ENCODE results near the gene SFRP4.
"Not testable (repeated sequence)": the region's sequence is repeated elsewhere in the genome, so short reads cannot be mapped to it uniquely, and the experiment has no call there.

SFRP4 gene

DNA sequence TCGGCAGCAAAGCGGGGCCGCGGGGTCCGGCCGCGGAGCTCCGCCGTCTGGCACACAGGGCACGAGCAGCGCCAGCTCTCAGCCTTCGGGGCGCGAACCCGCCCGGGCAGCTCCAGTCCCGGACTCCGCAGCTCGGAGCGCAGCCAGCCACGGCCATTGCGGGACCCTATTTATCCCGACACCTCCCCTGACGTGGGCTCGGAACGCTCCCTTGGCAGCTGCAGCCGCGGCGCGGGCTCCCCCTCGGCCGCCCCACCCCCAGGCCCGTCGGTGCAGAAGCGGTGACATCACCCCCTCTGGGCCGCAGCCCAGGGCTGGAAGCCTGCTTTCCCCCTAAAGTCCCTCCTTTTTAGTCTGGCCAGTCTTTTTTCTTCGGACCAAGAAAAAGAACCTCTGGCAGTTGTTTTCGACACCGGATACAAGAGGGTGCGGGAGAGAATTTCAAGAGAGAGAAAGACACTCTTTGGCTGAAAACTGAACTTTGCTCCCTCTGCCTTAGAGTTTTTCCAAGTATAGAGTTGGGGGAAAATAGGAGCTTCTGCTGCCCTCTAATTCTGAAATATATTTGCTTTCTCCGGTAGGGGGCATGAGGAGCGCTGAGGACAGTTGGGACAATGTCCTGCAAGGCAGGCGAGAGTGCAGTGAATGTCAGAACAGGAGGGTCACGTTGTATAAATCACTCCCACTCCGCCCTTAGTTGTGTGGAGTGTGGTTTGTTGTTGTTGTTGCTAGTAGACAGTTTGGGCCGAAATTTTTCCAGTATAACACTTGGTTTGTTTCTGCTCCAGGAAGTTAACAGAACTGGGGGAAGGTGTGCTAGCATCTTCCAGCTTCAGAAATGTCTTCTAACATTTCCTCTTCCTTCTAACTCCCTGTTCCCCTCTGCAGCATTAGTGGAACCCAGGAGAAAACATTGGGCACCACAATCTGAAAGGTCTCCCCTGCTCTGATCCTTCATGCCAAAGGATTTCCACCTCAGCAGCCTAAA is at the start of gene SFRP4:
TSS of gene SFRP4 (minus strand) at position 145 of the 988 bp plus-strand sequence. CDS start 280 bp downstream, outside the sequence.
- DNase-seq, result peak; percentile 41

DNA sequence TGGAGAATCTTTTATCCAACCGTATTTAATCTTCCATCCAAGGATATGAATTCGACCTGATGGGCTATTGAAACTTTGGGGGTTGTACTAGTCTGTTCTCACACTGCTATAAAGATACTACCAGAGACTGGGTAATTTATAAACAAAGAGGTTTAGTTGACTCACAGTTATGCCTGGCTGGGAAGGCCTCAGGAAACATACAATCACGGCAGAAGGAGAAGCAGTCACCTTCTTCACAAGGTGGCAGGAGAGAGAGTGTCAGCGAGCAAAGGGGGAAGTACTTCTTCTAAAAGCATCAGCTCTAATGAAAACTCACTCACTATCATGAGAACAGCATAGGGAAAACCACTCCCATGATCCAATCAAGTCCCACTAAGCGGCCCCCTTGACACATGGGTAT is 47.6 kb upstream of the SFRP4 start:
- no peak for DNase-seq

DNA sequence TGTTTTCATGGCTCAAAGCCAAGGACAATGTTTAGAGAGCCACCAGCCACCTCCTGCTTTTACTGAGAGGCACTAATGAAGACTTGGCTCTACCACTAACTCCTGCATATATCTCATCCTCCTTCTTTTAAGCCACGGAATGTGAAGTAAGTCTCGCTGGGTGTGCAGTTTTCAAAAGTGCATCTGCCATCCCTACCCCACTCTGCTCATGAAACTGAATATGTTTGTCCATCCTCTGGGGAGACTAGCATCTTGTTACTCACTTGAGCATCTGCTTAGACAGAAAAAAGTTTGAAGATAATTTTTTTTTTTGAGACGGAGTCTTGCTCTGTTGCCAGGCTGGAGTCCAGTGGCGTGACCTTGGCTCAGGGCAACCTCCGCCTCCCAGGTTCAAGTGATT is 44.6 kb upstream of the SFRP4 start:
- no peak for DNase-seq

DNA sequence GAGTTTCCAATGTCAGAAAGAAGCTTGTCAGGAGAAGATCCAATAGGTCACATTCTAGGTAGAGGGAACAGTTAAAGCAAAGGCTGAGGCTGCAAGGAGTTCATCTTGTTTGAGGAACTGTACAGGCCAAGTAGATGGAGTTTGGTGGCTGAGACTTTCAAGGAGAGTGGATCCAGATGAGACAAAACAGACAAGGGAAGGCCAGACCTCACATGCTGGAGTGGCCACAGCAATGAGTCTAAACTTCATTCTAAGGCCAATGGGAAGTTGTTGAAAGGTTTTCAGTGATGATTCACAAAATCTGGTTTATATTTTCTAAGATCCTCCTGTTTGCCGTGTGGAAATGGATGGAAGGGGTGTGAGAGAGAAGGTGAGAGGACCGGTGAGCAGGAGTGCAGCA is 43.9 kb upstream of the SFRP4 start:
- no peak for DNase-seq

DNA sequence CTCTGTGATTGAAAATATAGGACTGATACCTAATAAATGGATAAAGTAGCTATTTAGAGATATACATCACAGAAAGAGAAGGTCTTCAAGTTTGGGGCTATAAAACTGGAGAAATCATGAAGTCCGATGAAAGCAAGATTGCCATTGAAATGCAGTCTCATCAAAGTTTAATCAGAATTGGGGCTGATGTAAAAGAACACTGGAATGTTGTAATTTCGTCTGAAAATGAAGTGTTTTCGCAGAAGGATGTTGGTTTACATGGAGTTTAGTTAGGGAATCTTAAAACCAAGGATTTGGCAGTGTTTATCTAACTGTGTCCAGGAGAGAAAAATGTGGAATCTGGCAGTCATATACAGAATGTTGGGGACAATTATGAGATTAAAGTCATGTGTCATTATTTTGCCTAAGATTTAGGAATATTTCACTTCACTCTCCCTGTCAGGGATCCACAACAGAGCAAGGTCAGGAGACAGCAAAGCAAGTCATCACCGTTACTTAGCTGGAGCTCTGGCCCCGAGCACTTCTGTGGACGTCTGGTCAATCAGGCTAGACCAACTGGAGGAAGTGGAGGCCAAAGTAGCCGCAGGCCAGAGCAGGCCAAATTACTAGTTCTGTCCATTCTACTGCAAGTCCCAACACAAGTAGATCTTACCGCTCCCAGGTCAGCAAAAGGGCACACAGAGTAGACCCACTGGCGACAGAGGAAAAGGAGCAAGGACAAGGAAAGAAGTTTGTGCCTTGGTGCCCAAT is 40.8 kb upstream of the SFRP4 start:
- DNase-seq, result no peak

DNA sequence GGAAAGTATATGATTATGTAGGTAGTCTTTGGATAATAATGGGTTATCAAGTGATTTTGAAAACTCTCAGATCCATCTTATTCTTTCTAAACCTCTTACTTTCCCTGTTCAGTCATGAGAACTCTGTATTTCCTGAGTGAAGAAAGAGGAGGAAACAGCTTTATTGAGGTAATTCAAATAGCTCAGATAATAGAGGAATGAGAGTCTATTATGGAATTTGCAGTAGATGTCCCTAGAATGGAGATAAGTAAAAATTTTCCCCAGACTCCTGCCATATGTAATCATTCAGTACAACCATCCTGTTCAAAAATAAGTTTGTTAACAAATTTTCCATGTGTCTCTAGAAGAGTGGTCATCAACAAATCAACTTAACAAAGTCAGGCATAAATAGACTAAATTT is 40.2 kb upstream of the SFRP4 start:
- no peak for DNase-seq

DNA sequence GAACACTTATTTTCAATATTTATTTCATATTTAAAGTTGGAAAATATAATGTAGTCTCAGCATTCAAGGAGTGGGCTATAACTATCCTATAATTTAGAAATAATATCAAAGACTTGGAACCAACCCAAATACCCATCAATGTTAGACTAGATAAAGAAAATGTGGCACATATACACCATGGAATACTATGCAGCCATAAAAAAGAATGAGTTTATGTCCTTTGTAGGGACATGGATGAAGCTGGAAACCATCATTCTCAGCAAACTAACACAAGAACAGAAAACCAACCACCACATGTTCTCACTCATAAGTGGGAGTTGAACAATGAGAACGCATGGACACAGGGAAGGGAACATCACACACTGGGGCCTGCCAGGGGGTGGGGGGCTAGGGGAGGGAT is 37.6 kb upstream of the SFRP4 start:
- DNase-seq, result not testable (repeated sequence)

DNA sequence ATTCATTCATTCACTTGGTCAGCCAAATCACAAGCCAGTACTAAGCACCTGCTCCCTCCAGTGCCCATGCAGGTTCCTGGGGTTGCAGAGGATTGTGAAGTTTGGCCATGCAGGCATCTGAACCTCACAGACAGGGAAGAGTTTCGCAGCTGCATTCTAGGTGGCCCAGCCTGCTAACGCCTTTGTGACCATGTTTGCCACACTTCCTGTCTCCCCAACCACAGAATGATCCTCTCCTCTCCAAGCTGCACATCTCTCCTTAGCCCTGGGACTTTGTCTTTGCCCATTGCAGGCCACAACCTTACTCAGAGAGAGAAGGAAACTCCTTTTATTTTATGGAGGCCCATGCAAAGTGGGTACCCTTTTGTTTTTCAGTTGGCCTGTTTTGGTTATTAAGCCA is 35.6 kb upstream of the SFRP4 start:
- DNase-seq, result no peak

DNA sequence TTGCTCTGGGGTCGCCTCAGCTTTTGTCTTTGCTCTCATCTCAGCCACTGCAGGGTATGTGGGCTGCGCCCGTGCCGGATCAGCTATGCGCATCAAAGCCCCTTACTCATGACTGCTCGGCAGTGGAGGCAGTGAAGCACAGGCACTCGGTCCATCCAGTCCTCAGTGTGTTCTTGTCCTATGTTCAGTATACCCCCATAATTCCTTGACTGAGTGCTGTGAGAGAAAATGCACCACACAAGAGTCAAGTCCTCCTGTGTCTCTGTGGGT is 31.3 kb upstream of the SFRP4 start:
- no peak for DNase-seq

DNA sequence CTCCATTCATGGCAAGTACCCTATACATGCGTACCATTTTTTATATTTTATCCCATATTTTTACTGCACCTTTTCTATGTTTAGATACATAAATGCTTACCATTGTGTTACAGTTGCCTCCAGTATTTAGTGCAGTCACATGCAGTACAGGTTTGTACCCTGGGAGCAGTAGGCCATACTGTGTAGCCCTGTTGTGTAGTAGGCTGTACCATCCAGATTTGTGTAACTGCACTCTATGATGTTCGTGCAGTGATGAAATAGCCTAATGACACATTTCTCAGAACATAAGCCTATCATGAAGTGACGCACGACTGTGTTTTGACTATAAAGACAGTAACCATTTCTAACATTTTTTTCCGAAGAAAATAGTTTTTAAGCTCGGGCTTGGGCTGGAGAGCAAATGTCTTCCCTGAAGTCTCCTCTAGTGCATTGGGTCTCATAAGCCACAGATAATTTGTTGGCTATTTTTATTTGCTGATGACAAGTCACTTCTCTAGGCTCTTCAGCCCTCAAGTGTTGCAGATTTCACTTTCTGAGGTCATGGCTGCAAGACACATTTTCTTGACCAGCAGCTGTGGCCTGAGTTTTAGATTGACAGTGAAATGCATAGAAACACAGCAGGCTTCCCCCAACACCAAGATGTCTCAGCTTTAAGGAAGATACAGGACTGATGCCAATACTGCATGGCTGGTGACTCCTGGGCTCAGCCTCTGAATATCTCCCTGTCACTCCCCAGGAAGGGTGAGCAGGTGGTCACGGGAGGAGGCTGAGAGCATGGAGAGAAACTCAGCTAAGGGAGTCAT is 30.7 kb upstream of the SFRP4 start:
- DNase-seq, result no peak

DNA sequence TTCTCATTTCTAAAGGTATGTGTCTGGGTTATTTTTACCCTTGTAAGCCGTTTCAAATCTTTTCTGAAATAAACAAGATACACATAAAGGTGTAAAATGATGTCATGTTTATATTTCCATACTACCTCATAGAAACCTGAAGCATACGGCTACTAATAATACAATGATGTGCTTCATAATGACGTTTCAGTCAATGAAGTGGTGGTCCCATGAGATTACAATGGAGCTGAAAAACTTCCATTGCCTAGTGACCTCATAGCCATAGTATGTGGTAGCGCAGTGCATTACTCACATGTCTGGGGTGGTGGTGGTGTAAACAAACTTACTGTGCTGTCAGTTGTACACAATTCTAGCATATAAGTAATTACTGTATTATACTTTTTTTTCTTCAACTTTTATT is 28.7 kb upstream of the SFRP4 start:
- DNase-seq, result no peak

DNA sequence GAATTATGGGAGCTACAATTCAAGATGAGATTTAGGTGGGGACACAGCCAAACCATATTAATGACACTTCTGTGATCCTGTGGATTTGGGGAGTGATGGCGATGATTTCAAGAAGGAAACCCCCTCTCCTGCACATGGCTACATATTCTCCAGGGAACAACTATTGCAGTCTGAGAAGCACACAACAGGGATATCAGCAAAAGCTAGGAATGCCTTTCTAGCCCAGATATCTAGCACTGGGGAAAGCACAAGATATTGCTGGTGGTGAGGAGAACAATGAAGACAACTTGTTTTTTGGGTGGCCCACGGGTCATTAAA is 28.1 kb upstream of the SFRP4 start:
- no peak for DNase-seq

DNA sequence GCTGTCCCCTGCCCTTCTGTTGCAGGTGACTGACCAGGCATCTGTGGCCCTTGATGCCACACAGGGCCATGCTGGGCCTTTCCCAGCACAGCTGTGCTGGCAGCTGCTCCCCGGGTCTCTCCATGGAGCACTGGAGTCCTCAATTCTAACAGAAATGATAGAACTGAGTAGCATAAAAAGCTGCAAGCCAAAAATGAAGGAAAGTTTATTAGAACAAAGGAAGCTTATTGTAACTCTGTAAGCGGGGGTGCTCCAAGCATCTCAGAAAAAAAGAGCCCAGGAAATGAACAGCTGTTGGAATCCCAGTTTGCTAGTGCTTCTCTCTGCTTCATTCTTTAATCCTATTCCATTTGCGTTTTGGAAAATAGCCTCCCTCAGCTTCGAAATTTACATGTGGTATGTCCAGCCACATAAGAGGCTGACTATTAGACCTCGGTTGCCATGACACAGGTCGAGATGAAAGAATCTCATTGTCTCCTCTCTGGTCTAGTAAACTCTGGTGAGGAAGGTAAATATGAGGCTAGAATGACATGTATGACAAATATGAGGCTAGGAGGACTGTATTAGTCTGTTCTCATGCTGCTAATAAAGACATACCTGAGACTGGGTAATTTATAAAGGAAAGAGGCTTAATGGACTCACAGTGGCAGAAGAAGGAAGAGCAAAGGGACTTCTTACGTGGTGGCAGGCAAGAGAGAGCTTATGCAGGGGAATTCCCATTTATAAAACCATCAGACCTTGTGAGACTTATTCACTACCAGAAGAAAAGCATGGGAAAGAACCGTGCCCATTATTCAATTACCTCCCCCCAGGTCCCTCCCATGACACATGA is 27.5 kb upstream of the SFRP4 start:
- no peak for DNase-seq

DNA sequence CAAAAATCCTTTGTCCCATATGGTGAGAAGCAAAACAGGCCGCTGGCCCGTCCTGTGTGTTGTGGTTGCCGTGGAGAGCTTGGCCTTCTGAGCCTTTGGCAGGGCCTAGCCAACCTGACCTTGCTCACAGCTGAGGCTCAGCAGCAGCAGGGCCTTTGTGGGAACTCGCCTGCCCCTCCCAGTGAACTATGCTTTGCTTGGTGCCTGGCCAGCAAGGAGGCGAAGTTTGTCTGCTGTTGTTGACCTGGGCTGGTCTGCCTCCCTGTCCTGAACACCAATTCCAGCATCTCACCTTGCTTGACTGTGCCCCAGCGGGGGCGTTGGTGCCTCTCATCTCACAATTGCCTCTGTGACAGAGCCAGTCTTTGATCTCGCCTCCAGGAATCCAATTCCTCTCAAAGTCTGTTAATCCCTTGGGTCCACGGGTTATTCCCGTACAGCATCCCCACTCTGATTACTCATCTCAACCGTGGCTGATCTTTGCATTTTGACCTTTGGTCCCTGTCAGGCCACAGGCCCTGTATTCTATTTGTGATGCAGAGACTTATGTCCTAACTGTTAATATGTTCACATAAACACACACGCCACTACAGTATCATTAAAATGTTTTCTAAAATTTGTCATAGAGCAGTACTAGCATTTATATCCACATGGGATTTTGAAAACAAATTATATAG is 26.5 kb upstream of the SFRP4 start:
- DNase-seq, result no peak

DNA sequence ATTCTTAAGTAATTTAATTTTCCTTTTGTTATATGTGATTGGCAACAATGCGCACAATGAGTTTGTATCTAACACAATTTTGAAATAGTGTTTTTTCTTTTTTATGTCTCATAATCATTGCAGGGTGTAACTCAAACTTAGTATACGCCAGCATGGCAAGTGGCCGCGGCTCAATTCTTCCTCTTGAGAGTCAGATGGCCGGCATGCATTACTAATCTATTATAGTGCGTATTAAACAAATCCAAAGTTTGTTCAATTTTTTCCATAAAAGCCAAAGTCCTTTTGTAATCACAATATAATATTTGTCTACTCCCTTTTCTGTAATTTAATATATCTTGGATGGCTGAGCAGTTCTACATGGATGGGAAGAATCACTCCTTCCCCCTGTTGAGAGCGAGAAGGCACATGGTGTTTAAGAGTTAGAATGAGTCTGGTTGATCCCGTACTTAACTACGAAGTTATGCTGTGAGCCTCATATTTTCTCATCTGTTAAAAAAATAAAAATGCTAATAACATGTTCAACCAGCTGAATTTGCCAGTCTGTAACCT is 16.5 kb upstream of the SFRP4 start:
- no peak for DNase-seq

DNA sequence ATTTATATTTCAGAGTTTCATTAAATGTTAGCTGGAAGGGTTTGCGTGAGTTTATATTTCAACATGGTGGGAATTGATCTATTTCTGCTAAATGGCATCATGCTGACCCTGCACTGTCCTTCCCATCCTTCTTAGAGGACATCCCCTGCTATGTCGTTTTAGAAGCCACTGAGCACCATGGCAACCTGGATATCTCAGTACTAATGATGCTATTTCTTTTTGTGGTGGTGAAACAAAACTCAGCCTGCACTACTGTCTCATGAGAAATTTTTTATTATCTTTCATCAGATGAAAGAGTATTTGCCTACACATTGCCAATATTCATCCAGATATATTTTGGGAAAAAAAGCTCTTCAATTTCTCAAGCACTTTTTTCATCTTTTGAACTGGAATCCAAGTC is 15.9 kb upstream of the SFRP4 start:
- no peak for DNase-seq

DNA sequence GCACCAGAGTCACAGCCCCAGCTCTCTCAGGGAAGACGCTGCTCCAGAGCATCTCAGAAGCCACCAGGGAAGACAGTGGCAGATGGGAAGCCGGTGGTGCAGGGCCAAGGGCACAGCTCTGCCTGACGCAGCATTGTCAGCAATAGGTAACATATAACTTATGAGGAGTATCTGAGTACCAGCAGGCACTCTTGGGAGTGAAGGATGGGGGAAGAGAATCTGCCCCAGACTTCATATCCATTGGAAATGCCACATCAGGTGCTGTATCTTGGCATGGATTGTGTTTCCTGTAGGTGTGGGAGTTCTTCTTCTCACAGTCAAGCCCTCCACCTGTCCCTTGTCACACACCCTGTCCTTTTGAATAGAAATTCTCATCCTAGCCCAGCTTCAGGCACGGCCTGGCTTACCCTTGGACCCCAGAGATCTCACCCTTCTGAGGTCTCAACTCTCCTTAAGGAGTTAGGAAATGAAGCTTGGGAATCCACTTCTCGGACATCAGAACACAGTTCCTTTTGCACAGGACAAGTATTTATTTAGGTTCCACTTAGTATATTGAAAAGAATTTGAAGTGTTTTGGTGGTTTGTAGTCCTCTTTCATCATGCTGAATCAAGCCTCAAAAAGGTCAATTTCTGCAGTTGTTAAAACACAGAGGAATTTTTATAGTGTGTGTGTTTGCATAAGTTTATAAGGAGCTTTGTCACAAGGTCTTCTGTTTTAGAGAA is 13.8 kb upstream of the SFRP4 start:
- no peak for DNase-seq

DNA sequence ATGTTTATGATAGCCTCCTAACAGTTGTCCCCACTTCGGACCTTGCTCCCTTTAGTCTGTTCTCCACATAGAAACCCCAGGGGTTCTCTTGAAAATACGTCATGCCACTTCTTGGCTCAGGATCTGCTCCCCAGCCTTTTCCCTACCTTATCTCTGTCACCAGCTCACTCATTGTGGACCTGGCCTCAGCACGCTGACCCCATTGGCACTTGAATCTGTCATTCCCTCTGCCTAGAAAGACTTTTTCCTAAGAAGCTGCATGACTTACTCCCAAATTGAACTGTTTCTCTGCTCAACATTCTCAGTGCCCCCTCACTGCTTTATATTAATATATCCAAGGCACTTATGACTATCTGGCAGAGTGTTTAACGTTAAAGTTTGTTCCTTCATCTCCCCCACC is 12.3 kb upstream of the SFRP4 start:
- DNase-seq, result no peak

DNA sequence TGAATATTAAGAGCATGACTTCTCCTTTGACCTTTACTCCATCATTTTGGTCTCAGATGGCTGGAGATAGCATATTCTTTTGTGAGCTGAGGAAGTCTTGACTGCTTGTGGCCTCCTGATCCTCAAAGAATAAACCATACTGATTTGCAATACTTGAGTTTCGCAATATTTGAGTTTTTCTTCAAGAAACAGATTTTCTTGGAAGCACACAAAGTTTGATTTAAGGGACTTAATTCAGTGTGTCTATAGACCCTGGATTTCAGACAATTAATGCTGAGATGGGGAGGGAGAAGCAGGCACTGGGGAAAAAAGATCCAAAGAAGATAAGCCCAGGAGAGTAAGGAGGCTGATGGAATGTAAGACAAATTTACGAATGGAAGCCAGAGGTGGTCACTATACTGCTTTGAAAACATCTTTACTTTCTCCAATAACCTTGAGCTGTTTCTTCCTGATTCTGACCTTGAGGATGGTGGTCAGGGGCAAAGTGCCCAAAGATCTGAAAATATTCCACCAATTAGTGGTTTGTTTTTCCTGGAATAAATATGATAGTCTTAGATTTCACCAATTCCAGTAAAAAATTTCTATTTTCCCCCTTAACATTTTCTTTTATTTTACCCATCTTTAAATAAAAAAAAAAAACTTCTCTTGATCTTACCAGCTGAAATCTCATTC is 11.3 kb upstream of the SFRP4 start:
- no peak for DNase-seq

DNA sequence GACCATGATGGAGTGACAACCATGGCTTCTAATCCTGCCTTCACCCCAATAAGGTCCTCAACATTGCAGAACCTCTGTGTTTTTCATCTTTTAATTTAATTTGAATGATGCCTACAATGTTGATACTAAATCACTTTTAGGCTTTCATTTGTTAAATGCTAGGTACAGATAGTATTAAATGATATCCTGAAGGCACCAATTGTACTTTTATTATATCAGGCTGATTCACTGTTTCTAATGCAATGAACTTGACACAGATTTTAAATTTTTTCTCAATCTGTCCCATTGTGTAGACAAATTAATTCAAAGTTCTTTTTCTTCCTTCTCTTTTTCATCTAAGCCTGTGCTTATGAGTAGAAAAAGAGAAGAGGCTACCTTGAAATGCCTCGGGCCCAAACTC is 9.0 kb upstream of the SFRP4 start:
- no peak for DNase-seq

Measured in SHP77 treated with DMSO at 0.1 percent for 48 hours (cell line).